NCI-H1417 (cell line): ENCODE measurements around the gene AP1S1.
"Not testable (repeated sequence)": the region's sequence is repeated elsewhere in the genome, so short reads cannot be mapped to it uniquely, and the experiment has no call there.

Experiments
- DNase-seq, 3 experiments: peaks; one replicate each; lab custom pipeline; 2025; lab: John Stamatoyannopoulos, UW

The AP1S1 gene

DNA sequence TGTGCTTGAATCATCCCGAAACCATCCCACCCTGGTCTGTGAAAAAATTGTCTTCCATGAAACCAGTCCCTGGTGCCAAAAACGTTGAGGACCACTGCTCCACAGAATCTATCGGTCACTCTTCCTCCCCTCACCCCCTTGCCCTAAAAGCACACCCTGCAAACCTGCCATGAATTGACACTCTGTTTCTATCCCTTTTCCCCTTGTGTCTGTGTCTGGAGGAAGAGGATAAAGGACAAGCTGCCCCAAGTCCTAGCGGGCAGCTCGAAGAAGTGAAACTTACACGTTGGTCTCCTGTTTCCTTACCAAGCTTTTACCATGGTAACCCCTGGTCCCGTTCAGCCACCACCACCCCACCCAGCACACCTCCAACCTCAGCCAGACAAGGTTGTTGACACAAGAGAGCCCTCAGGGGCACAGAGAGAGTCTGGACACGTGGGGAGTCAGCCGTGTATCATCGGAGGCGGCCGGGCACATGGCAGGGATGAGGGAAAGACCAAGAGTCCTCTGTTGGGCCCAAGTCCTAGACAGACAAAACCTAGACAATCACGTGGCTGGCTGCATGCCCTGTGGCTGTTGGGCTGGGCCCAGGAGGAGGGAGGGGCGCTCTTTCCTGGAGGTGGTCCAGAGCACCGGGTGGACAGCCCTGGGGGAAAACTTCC lies 28.2 kb upstream of the AP1S1 start:
- peak in 1 of 3 experiments; percentile 40 for DNase-seq

DNA sequence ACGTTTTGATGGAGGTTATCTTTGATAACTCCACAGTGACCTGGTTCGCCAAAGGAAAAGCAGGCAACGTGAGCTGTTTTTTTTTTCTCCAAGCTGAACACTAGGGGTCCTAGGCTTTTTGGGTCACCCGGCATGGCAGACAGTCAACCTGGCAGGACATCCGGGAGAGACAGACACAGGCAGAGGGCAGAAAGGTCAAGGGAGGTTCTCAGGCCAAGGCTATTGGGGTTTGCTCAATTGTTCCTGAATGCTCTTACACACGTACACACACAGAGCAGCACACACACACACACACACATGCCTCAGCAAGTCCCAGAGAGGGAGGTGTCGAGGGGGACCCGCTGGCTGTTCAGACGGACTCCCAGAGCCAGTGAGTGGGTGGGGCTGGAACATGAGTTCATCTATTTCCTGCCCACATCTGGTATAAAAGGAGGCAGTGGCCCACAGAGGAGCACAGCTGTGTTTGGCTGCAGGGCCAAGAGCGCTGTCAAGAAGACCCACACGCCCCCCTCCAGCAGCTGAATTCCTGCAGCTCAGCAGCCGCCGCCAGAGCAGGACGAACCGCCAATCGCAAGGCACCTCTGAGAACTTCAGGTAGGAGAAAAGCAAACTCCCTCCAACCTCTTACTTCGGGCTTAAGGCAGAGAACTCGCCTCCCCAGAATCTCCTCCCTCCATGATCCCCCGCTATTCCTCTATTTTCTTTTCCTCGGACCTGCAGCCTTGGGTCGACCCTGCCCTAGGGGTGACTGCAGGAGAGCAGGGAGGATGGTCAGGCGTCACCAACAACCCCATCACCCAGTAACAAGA lies 27.4 kb upstream of the AP1S1 start, which contains the start of gene SERPINE1:
SERPINE1 (plus strand) TSS at position 454 of the 809 bp plus-strand sequence. CDS start 1,290 bp downstream, outside the sequence.
- peak; percentile 15 to 63 (median 40) for DNase-seq

- DNase-seq, result no peak
Measured at GRCh38 chr7:101127460-101128039, 26.7 kb upstream of the AP1S1 start.

- peak in 1 of 3 experiments; percentile 21 for DNase-seq
Measured at GRCh38 chr7:101128040-101128834, 26.0 kb upstream of the AP1S1 start.

GRCh38 chr7:101129603-101130117 lies 24.6 kb upstream of the AP1S1 start:
- DNase-seq, result no peak

DNA sequence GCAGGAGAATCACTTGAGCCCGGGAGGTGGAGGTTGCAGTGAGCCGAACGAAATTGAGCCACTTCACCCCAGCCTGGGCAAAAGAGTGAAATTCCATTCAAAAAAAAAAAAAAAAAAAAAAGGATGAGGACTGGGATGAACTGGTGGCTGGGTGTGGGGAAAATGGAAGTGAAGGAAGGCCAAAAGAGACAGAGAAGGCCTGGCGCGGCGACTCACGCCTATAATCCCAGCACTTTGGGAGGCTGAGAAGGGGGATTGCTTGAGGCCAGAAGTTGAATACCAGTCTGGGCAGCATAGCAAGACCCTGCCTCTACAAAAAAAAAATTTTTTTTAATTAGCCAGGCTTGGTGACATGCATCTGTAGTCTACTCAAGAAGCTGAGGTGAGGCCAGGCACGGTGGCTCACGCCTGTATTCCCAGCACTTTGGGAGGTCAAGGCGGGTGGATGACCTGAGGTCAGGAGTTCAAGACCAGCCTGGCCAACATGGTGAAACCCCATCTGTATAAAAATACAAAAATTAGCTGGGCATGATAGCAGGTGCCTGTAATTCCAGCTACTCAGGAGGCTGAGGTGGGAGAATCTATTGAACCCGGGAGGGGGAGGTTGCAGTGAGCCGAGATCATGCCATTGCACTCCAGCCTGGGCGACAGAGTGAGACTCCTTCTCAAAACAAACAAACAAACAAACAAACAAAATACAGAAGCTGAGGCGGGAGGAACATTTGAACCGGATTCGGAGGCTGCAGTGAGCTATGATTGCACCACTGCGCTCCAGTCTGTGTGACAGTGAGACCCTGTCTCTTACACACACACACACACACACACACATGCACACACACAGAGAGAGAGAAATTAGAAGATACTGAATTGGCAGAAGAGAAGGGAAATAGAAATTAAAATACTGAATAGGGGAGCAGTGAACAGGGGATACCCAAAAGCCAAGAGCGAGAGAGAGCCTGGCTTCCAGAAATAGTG lies 21.4 kb upstream of the AP1S1 start:
- not testable (repeated sequence) for DNase-seq

GRCh38 chr7:101133621-101134398 lies 20.5 kb upstream of the AP1S1 start:
- DNase-seq, result no peak

DNA sequence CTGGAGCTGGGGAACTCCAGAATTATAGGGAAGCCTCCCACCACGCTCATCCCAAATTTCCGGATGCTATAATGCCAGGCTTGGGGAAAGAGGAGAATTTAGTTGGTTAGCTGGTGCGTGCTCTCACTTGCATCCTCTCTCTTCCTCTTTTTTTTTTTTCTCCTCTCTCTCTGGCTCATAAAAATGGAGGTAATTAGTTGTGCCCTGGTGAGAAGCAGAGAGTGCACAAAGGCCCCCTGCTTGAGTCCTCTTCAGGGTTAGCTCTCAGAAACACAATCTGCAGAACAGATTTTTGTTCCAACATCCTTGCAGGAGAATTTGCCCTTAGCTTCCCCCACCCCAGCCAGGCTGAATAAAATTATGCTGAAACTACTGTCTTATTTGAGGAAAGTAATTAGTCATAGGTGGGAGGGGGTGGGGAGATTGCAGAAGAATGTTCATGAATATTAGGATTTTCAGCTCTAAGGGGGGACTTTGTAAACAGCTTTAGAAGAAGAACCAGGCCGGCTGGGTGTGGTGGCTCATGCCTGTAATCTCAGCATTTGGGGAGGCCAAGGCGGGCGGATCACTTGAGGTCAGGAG lies 19.8 kb upstream of the AP1S1 start:
- DNase-seq, result peak; percentile 9 to 89 (median 64)

- DNase-seq, result no peak
Measured at GRCh38 chr7:101137651-101138212, 16.5 kb upstream of the AP1S1 start.

- DNase-seq, result peak; percentile 22 to 93 (median 85)
Measured at GRCh38 chr7:101138213-101138870, 15.9 kb upstream of the AP1S1 start.

DNA sequence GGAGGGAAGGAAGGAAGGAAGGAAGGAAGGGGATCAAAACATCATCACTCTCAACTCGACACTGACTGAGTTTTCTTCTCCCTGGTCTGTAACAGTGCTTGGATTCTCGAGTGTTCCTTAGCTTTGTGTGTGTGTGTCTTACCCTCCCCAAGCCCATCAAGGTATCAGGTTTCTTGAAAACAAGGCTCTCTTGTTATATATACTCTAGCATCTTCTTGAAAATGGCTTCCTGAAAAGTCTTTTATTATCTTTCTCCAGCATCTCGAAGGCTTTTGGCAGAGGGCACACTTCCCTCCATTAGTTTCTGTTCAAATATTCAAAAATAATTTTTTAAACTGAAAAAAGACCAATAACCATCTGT lies 14.0 kb upstream of the AP1S1 start:
- peak in 1 of 3 experiments; percentile 54 for DNase-seq

- no peak for DNase-seq
Measured at GRCh38 chr7:101140746-101141382, 13.4 kb upstream of the AP1S1 start.

- no peak for DNase-seq
Measured at GRCh38 chr7:101151908-101152651, 2.2 kb upstream of the AP1S1 start.

GRCh38 chr7:101154693-101155102 lies 422 bp downstream of the AP1S1 start:
- peak in 1 of 3 experiments; percentile 66 for DNase-seq

- no peak for DNase-seq
Measured at GRCh38 chr7:101155303-101155702, 1.0 kb downstream of the AP1S1 start.

DNA sequence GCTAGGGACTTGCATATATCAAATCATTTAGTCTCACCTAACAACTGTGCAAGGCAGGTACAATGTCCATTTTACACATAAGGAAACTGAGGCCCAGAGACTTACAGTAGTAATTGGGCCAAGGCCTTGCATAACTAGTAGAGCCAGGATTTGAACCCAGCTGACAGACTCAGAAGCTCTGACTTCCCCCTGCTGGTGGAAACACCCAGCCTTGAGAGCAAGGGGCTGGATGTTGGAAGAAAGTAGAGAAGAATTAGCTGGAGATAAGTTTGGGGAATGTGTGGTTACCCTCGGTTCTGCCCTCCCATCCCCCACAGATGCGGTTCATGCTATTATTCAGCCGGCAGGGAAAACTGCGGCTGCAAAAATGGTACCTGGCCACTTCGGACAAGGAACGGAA lies 2.0 kb downstream of the AP1S1 start:
- no peak for DNase-seq

DNA sequence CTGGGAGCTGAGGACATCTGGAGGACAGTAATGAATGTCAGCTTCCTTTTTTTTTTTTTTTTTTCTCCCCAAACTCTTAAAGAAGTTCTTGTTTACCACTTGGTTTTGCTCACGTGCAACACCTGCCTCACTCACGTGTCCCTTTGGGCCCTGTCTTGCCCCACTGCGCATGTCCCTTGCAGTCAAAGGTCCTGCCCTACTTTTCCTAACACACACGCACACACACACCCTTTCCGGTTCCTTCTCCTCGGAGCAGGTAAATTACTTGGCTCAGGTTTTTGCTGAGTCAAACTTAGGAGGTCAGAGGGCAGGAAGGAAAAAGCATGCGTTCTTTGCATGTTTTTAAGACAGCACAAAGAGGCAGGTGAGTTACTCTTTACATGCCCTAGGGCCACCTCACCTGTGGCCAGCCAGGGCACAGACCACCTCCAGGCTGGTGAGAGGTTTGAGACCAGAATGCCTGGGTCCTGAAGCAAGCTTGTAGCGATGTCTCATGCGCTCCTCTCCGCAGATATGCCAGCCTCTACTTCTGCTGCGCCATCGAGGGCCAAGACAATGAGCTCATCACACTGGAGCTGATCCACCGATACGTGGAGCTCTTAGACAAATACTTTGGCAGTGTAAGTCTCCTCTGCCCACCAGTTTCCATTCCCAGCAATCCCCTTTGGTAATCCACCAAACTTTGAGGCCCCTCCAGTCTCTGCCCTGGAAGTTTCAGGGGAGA lies 2.8 kb downstream of the AP1S1 start:
- DNase-seq, result no peak
